Measurements from ENCODE around the gene PES1.
"Not testable (repeated sequence)": the region's sequence is repeated elsewhere in the genome, so short reads cannot be mapped to it uniquely, and the experiment has no call there.

The PES1 gene

DNA sequence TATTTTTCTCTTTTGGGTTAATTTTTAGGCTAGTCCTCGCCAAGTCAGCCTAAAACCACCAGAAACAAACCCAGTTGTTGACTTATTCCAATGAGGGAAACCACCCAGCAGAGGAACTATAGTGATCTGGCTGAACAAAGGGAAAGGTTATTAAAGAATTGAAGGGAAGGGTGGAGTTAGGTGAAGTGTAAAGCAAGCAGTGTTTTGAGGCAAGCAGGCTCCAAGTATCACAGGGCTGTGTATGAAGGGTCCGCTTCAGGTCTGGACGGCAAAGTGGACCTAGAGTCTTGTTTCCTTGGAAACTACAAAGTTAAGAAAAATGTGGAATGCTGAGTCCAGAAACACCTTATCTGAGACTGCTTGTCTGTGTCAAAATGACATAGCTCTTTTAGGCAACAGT lies 12.1 kb upstream of the PES1 start:
- no peak for TF ChIP-seq POLR2A (IDR thresholded peaks at IDR 0.05; ENCODE audit: low read depth, low read length)
- FAIRE-seq: no peak
- no peak for DNase-seq (ENCODE audit: insufficient read length, low spot score)

DNA sequence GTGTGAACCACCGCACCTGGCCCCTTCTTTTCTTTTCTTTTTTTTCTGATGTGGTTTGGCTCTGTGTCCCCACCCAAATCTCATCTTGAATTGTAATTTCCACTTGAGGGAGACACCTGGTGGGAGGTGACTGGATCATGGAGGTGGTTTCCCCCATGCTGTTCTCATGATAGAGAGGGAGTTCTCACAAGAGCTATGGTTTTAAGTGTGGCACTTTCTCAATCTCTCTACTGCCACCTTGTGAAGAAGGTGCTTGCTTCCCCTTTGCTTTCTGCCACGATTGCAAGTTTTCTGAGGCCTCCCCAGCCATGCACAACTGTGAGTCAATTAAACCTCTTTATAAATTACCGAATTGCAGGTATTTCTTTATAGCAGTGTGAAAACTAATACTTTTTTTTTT lies 10.3 kb upstream of the PES1 start:
- FAIRE-seq (no peak), DNase-seq (ENCODE audit: insufficient read length, low spot score) (no peak)
- no peak for TF ChIP-seq POLR2A (IDR thresholded peaks at IDR 0.05; ENCODE audit: low read depth, low read length)

DNA sequence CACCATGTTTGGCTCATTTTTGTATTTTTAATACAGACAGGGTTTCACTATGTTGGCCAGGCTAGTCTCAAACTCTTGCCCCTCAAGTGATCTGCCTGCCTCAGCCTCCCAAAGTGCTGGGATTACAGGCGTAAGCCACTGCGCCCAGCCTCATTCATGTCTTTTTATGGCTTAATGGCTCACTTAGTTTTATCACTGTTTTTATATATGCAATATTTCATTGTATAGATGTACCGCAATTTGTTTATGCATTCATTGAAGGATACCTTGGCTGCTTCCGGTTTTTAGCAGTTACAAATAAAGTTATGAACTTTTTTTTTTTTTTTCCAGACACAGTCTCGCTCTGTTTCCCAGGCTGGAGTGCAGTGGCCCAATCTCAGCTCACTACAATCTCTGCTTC lies 9.8 kb upstream of the PES1 start:
- TF ChIP-seq POLR2A (IDR thresholded peaks at IDR 0.05; ENCODE audit: low read depth, low read length): no peak
- DNase-seq (ENCODE audit: insufficient read length, low spot score) (no peak), FAIRE-seq (no peak)

DNA sequence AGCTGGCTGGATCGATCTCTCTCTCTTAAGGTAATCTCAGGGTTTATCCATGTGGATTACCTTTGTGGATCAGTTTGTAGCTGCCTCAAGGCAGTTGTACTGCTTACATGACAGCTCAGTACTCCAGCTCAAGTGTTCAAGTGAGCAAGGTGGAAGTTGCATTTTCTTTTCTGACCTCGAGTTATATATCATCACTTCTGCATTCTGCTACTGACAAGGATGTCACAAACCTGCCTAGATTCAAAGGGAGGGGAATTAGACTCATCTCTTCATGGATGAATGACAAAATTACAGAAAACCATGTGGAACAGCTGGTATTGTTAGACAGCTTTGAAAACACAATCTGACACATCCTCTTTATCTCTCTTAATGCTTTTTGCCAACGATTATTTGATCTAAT lies 9.2 kb upstream of the PES1 start:
- TF ChIP-seq POLR2A (IDR thresholded peaks at IDR 0.05; ENCODE audit: low read depth, low read length): no peak
- DNase-seq (ENCODE audit: insufficient read length, low spot score) (no peak), FAIRE-seq (no peak)

DNA sequence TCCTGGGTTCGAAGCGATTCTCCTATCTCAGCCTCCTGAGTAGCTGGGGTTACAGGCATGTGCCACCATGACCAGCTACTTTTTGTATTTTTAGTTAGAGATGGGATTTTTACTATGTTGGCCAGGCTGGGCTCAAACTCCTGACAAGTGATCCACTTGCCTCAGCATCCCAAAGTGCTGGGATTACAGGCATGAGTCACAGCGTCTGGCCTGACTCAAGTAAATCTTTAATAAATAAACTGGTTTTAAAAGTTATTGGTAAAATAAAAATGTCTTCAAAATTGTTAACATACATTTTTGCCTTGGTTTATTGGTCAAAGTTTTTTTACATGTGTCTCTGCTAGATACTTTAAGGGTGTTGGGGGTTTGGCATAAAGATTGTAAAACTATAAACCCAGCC lies 7.3 kb upstream of the PES1 start:
- TF ChIP-seq POLR2A (IDR thresholded peaks at IDR 0.05; ENCODE audit: low read depth, low read length): no peak
- no peak for FAIRE-seq

DNA sequence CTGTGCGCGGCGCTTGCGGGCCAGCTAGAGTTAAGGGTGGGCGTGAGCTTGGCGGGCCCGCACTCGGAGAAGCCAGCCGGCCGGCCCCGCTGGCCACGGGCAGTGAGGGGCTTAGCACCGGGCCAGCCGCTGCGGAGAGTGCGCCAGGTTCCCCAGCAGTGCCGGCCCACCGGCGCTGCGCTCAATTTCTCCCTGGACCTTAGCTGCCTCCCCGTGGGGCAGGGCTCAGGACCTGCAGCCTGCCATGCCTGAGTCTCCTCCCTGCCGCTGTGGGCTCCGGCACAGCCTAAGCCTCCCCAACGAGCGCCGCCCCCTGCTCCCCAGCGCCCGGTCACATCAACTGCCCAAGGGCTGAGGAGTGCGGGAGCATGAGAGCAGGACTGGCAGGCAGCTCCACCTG lies 5.2 kb upstream of the PES1 start:
- DNase-seq (ENCODE audit: insufficient read length, low spot score) (no peak), FAIRE-seq (no peak)
- TF ChIP-seq POLR2A (IDR thresholded peaks at IDR 0.05; ENCODE audit: low read depth, low read length): no peak

More for the DNA sequence above, 7.3 kb upstream of the PES1 start:
- no peak for DNase-seq (ENCODE audit: insufficient read length, low spot score)

DNA sequence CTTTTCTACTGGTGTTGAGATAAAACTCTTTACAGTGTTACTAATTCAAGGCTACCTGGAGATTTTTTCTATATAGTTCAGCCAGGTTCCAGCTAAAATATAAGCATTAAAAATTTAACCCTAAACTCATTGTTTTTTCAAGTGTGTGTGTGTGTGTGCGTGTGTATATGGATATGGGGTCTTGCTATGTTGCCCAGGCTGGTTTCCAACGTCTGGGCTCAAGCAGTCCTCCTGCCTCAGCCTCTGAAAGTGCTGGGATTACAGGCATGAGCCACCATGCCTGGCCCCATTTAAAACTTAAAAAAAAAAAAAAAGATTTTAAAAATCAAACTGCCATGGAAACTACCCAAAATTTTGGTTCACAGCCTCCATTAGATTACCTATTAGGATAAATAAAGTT lies 4.5 kb upstream of the PES1 start:
- TF ChIP-seq POLR2A (IDR thresholded peaks at IDR 0.05; ENCODE audit: low read depth, low read length): no peak

DNA sequence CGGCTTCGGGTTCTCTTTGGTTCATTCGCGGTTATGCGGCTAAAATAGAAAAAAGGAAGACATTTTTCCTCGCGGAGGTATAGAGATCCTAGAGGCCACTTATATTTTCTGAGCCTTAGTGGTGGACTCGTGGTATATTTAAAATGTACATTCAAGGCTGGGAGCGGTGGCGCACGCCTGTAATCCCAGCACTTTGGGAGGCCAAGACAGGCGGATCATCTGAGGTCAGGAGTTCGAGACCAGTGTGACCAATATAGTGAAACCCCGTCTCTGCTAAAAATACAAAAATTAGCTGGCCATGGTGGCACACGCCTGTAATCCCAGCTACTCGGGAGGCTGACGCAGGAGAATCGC lies 627 bp upstream of the PES1 start:
- FAIRE-seq; DNase-seq (ENCODE audit: insufficient read length, low spot score): not testable (repeated sequence)

More for the DNA sequence above, 4.5 kb upstream of the PES1 start:
- DNase-seq (ENCODE audit: insufficient read length, low spot score): no peak
- FAIRE-seq: no peak

DNA sequence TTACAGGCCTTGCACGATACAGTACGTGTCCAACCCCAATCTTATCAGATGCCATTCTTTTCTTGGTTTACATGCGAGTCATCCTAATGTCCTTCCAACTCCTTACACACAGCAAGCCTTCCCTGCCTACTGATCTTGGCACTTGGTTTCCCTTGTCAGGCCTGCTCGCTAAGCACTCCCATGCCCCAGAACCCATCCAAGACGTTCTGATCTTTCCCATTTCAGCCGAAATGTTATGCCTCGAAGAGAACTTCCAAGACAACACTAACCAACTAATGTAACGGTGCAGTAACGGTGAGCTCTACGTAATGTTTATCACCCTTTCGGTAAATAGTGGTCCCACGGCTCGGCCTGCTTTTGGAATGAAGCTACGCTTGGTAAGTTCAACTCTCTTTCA lies 521 bp downstream of the PES1 start:
- FAIRE-seq (no peak), DNase-seq (ENCODE audit: insufficient read length, low spot score) (no peak)
- TF ChIP-seq POLR2A (IDR thresholded peaks at IDR 0.05; ENCODE audit: low read depth, low read length): no peak

DNA sequence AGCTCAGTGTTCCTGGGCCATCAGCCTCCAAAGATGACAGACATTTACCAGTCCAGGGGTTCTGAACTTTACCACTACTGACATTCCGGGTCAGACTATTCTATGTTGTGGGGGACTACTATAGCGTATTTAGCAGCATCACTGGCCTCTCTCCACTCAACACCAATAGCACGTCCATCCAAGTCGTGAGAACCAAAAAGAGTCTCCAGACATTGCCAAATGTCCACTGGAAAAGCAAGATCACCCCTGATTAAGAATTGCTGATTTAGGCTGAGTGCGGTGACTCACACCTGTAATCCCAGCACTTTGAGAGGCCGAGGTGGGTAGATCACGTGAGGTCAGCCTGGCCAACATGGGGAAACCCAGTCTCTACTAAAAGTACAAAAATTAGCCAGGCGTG lies 5.3 kb downstream of the PES1 start:
- no peak for FAIRE-seq
- DNase-seq (ENCODE audit: insufficient read length, low spot score): no peak
- TF ChIP-seq POLR2A (IDR thresholded peaks at IDR 0.05; ENCODE audit: low read depth, low read length): no peak

DNA sequence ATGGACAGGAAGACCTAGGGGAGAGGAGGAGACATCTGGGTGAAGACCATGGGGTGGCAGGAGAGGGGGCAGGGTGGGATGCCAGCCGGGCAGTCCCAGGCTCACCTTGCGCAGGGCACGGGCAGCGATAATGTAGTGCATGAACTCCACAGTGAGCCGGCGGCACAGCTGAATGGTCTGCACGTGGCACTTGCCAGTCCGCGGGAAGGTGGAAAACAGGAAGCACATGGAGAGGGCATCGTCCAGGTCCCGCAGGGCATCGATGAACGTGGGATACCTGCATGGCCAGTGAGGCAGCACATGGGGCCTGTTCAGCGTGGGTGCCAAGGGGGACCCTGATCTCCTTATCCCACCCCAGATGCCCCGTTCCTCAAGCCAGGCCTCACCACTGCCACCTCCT lies 7.3 kb downstream of the PES1 start:
- FAIRE-seq (no peak), DNase-seq (ENCODE audit: insufficient read length, low spot score) (no peak)
- TF ChIP-seq POLR2A (IDR thresholded peaks at IDR 0.05; ENCODE audit: low read depth, low read length): no peak

DNA sequence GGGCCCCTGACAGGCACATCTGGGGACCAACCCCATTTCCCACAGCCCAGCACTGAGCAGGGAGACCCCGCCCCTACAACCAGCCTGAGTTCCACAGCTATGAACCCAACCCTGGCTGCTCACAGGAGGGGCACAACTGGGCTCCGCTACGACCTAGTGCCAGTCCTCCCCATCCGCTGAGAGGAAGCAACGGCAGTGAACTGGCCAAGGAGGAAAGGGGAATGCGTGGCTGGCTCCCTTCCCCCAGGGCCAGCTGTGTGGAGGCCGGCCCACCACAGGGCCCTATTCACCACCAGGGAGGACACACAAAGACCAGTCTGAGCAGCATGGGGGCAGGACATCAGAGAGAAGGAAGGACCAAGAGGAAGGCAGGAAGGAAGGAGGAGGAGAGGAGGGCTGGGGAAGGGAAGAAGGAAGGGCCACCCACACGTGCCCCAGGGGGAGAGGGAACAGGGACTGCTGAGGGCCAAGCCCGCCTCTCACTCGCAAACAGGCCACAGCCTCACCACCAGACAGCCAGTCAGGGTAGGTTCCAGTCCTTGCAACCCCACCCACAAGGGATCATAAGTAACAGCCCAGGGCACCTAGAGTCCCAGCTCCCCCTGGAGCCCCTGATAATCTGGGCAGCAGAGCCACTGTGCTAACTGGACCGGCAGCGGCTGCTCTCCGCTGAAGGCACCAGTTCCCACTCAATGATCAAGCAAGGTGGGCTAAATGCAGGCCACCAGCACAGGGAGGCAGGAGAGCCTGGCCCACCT lies 8.7 kb downstream of the PES1 start:
- FAIRE-seq (no peak), DNase-seq (ENCODE audit: insufficient read length, low spot score) (no peak)
- no peak for TF ChIP-seq POLR2A (IDR thresholded peaks at IDR 0.05; ENCODE audit: low read depth, low read length)

DNA sequence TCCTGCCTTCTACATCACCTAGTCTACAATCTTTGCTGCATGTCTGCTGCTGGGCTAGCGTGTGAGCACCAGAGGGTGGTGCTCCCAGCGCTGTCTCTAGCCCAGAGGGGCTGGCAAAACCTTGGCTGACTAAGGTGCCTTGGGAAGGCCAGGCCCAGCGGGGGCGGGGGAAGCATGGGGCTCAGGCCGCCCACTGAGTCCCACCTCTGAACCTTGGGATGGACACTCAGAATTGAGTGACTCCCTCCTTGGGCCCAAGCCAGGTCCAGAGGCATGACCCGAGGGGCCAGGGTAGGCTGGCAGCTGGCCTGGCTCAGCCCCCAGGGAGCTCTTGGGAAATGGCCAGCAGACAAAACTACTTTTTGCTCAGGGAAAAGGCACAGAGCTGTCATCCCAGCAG lies 9.7 kb downstream of the PES1 start:
- no peak for FAIRE-seq
- DNase-seq (ENCODE audit: insufficient read length, low spot score): no peak
- no peak for TF ChIP-seq POLR2A (IDR thresholded peaks at IDR 0.05; ENCODE audit: low read depth, low read length)

DNA sequence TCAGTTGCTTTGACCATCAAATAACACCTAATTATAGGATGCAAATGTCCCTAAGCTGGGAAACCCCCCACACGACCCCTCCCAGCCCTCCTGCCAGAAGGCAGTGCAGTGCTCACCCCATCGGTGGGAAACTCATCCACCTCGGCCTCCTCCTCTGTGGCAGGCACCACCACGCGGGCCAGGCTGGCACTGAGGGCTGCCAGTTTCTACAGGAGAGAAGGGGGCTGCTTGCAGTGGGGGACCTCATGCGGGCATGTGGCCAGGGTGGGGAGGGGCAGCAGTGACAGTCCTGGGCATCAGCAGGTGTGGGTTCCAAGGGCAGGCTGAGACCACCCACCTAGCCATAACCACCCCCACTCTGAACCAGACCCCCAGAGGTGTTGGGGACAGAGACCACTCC lies 10.8 kb downstream of the PES1 start:
- no peak for FAIRE-seq
- TF ChIP-seq POLR2A (IDR thresholded peaks at IDR 0.05; ENCODE audit: low read depth, low read length): no peak
- DNase-seq (ENCODE audit: insufficient read length, low spot score): no peak

DNA sequence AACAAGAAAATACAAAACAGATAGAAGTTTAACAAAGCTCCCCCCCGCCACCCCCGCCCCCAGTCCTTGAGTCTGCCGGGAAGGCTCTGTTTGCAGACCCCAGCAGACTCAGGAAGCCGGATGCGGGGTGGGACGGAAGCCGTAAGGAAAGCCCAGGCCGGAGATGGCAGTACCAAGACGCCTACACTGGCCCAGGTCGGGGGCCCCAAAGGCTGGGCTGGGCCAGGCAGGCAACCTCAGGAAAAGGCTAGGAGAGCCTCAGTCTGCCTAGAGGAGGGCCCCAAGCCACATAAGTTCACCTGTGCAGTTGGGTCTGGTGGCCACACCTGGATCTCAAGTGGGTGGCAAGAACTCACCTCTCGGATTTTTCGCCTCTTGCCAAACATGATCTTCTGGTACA lies 13.2 kb downstream of the PES1 start:
- no peak for FAIRE-seq
- DNase-seq (ENCODE audit: insufficient read length, low spot score): no peak
- no peak for TF ChIP-seq POLR2A (IDR thresholded peaks at IDR 0.05; ENCODE audit: low read depth, low read length)

DNA sequence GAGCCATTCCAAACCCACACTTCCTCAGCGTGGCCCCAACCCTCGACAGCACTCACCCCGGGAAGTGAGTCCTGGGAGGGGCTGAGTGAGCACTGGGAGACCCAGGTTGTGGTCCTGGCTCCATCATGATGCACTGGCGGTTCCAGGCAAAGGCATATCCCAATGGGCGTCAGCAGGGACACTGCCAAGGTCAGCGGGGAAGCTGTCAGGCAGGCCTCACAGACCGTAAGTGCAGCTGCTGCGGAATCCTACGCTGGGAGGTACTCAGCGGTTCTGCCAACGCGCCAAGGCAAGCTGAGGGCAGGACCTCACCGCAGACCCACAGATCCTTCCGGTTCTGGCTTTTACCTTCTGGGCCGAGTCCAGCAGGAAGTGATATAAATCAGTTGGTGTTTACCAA lies 15.9 kb downstream of the PES1 start:
- DNase-seq (ENCODE audit: insufficient read length, low spot score) (no peak), FAIRE-seq (no peak)
- TF ChIP-seq POLR2A (IDR thresholded peaks at IDR 0.05; ENCODE audit: low read depth, low read length): no peak
